Measurements from ENCODE around the gene CHP1.
A peak's percentile ranks its signal among the peaks of the same experiment; 100 is the strongest.

CHP1 gene

GRCh38 chr15:41284427-41285177 is 53.5 kb downstream of the CHP1 start:
- TF ChIP-seq CTCF (conservative IDR thresholded peaks at IDR 0.05; ENCODE audit: low read depth, low read length), result no peak
- peak overlapping the region; percentile 96 for H3K4me3 ChIP-seq (ENCODE audit: low read length)
- DNase-seq (ENCODE audit: low read depth), result no peak

DNA sequence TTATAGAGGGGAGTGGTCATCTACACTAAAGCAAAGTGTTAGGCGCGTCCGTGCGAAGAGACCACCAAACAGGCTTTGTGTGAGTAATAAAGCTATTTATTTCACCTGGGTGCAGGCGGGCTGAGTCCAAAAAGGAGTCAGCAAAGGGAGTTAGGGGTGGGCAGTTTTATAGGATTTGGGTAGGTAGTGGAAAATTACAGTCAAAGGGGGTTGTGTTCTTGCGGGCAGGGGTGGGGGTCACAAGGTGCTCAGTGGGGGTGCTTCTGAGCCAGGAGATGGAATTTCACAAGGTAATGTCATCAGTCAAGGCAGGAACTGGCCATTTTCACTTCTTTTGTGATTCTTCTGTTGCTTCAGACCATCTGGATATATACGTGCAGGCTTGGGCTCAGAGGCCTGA is 54.2 kb downstream of the CHP1 start:
- no peak for TF ChIP-seq CTCF (conservative IDR thresholded peaks at IDR 0.05; ENCODE audit: low read depth, low read length)
- no peak for DNase-seq (ENCODE audit: low read depth)
- peak overlapping the region; percentile 96 for H3K4me3 ChIP-seq (ENCODE audit: low read length)

DNA sequence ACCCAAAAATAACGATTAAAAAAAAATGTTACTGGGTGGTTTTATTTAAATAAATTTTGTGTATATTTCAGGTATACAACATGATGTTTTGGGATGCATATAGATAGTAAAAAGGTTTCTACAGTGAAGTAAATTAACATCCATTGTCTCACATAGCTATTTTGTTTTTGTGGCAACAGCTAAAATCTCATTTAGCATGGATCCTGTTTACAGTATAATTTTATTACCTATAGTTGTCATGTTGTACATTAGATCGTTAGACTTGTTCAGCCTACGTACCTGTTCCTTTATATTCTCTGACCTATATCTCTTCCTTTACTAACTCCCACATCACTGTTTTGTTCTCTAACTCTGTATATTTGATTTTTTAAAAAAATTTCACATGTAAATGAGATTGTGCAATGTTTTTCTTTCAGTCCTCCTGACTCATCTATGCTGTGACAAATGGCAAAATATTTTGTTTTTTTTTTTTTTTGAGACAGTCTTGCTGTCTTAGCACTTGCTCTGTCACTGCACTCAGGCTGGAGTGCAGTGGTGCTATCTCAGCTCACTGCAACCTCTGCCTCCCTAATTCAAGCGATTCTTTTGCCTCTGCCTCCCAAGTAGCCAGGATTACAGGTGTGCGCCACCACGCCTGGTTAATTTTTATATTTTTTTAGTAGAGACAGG is 55.7 kb downstream of the CHP1 start:
- no peak for DNase-seq (ENCODE audit: low read depth)
- H3K4me3 ChIP-seq (ENCODE audit: low read length), result no peak overlapping the region
- TF ChIP-seq CTCF (conservative IDR thresholded peaks at IDR 0.05; ENCODE audit: low read depth, low read length), result no peak

DNA sequence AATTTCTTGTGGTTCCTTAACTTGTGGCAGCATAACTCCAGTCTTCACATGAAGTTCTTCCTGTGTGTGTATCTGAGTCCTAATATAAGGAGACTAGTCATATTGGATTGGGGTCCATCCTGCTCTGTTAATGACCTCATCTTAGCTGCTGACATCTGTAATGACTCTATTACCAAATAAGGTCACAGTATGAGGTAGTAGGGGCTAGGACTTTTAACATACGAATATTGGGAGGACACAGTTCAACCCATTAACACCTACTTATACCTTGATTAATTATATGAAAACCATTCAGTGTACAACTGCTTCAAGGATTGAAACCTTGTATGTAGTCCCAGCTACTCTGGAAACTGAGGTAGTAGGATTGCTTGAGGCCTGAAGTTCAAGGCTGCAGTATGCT is 57.4 kb downstream of the CHP1 start:
- no peak overlapping the region for H3K4me3 ChIP-seq (ENCODE audit: low read length)
- DNase-seq (ENCODE audit: low read depth), result no peak
- no peak for TF ChIP-seq CTCF (conservative IDR thresholded peaks at IDR 0.05; ENCODE audit: low read depth, low read length)

GRCh38 chr15:41289953-41290352 is 58.9 kb downstream of the CHP1 start:
- DNase-seq (ENCODE audit: low read depth), result no peak

DNA sequence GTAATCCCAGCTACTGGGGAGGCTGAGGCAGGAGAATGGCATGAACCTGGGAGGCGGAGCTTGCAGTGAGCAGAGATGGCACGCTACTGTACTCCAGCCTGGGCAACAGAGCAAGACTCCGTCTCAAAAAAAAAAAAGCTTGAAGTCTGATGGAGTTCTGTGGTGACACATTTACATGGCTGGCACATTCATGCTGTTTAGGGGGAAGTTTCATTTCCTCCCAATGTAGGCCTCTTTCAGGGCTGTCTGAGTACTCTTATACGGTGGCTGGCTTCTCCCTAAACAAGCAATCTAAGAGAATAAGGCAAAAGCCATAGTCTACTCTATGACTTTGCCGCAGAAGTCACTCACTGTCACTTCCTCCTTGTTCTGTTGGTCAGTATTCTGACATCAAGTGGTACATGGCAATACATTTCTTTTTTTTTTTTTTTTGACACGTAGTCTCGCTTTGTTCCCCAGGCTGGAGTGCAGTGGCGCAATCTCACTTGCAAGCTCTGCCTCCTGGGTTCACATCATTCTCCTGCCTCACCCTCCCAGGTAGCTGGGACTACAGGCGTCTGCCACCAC is 60.1 kb downstream of the CHP1 start:
- no peak overlapping the region for H3K4me3 ChIP-seq (ENCODE audit: low read length)

More at GRCh38 chr15:41289953-41290352, 58.9 kb downstream of the CHP1 start:
- H3K4me3 ChIP-seq (ENCODE audit: low read length), result no peak overlapping the region
- no peak for TF ChIP-seq CTCF (conservative IDR thresholded peaks at IDR 0.05; ENCODE audit: low read depth, low read length)

More for the DNA sequence above, 60.1 kb downstream of the CHP1 start:
- DNase-seq (ENCODE audit: low read depth), result no peak
- TF ChIP-seq CTCF (conservative IDR thresholded peaks at IDR 0.05; ENCODE audit: low read depth, low read length), result no peak
